HG02610 (cell line): ENCODE measurements around the gene TMOD3.
A peak's percentile ranks its signal among the peaks of the same experiment; 100 is the strongest.

Experiments used
- ATAC-seq: cut with Tn5 transposase; IDR thresholded peaks from one replicate; pipeline ENCODE4 v1.9.1; 2021; ENCODE audit warnings: mild to moderate bottlenecking, moderate library complexity; ENCODE audit not compliant: unreplicated experiment

The TMOD3 gene

GRCh38 chr15:51825698-51826097, 3.8 kb upstream of the TMOD3 start:
- no peak for ATAC-seq

- no peak for ATAC-seq
Measured at GRCh38 chr15:51828621-51829375, 655 bp upstream of the TMOD3 start.

- no peak for ATAC-seq
Measured at GRCh38 chr15:51830276-51830806, 888 bp downstream of the TMOD3 start.

- no peak for ATAC-seq
Measured at GRCh38 chr15:51833772-51834171, 4.3 kb downstream of the TMOD3 start.

- ATAC-seq, result peak; percentile 63
Measured at GRCh38 chr15:51837792-51838251, 8.4 kb downstream of the TMOD3 start.

- ATAC-seq, result no peak
Measured at GRCh38 chr15:51838270-51838669, 8.8 kb downstream of the TMOD3 start.

- no peak for ATAC-seq
Measured at GRCh38 chr15:51840692-51841091, 11.2 kb downstream of the TMOD3 start.

- no peak for ATAC-seq
Measured at GRCh38 chr15:51841406-51842040, 12.1 kb downstream of the TMOD3 start.

GRCh38 chr15:51842265-51842664, 12.8 kb downstream of the TMOD3 start:
- ATAC-seq, result no peak

GRCh38 chr15:51842852-51843737, 13.6 kb downstream of the TMOD3 start:
- ATAC-seq, result no peak

GRCh38 chr15:51844747-51845426, 15.4 kb downstream of the TMOD3 start:
- ATAC-seq, result no peak

- no peak for ATAC-seq
Measured at GRCh38 chr15:51846066-51846462, 16.6 kb downstream of the TMOD3 start.

GRCh38 chr15:51846463-51847230, 17.2 kb downstream of the TMOD3 start:
- no peak for ATAC-seq

GRCh38 chr15:51848811-51849210, 19.4 kb downstream of the TMOD3 start:
- no peak for ATAC-seq

- ATAC-seq, result no peak
Measured at GRCh38 chr15:51849860-51850259, 20.4 kb downstream of the TMOD3 start.

- ATAC-seq, result no peak
Measured at GRCh38 chr15:51853998-51854397, 24.5 kb downstream of the TMOD3 start.

GRCh38 chr15:51855612-51856011, 26.2 kb downstream of the TMOD3 start:
- ATAC-seq, result no peak

GRCh38 chr15:51856714-51857380, 27.4 kb downstream of the TMOD3 start:
- ATAC-seq, result no peak
